ENCODE data around the gene COX7A2. TPM values are rescaled to one million over a fixed set of nuclear protein-coding genes. Genes with fewer than 3 reads are reported as not detected.

The COX7A2 gene
- total RNA-seq, 1 experiment from 2014 or later = 600 TPM

GRCh38 chr6:75262716-75263400, 19.3 kb upstream of the COX7A2 start:
- ATAC-seq (no peak), DNase-seq (ENCODE audit: low read depth, low spot score) (no peak)
- H3K27me3 ChIP-seq (ENCODE audit: insufficient read depth, low read length) = no peaks in the 10 kb centered on the region
- BruUV-seq (replicated peaks) = no TSS peak
- CTCF ChIA-PET = no interaction called here
- H3K4me3 ChIP-seq (replicated peaks in 1 of 2; ENCODE audit: low read depth in 1 of 2, low read length in 2 of 2) = no peak overlapping the region
- peaks cover 31% of the 10 kb centered on the region for H3K79me2 ChIP-seq (ENCODE audit: insufficient read depth, low read length)
- peaks cover 15% of the 10 kb centered on the region for H4K20me1 ChIP-seq (ENCODE audit: insufficient read depth)
- H2AFZ ChIP-seq (ENCODE audit: low read depth, low read length, poor library complexity, severe bottlenecking) = no peak overlapping the region
- POLR2A ChIA-PET = no interaction called here
- H3K4me1 ChIP-seq (ENCODE audit: control insufficient read depth in 1 of 2, insufficient read depth in 2 of 2, low read length in 2 of 2) = no peaks in the 10 kb centered on the region
- peaks cover 0 to 9% of the 10 kb centered on the region in 2 experiments; a peak in 1 of 4 replicates for H3K36me3 ChIP-seq (ENCODE audit: control insufficient read depth in 1 of 2, insufficient read depth in 2 of 2, low read length in 2 of 2)
- intact Hi-C loops (cut with micrococcal nuclease) = no loop called here
- H3K27ac ChIP-seq (ENCODE audit: low read depth, low read length) = no peak overlapping the region
- no peaks in the 10 kb centered on the region for H3K9me2 ChIP-seq (ENCODE audit: insufficient read depth)
- RAD21 ChIA-PET (ENCODE audit: low non-redundant PET in 1 of 2, low total read pairs in 2 of 2, uncharacterized antibody in 2 of 2, unreplicated experiment in 2 of 2) = no interaction called here
- H3K4me2 ChIP-seq (ENCODE audit: low read length) = no peak overlapping the region
- H3K9me3 ChIP-seq (ENCODE audit: control insufficient read depth in 1 of 2, insufficient read depth in 1 of 2, low read depth in 1 of 2, low read length in 2 of 2) = no peaks in the 10 kb centered on the region
- TF ChIP-seq YY1 (IDR thresholded peaks at IDR 0.05; ENCODE audit: extremely low read depth, insufficient replicate concordance, low read depth, low read length) = no peak
- no peak for TF ChIP-seq CBX3 (IDR thresholded peaks at IDR 0.05; ENCODE audit: low read depth)
- no peak for TF ChIP-seq FOSL1 (IDR thresholded peaks at IDR 0.05; ENCODE audit: low read depth)
- no peak for TF ChIP-seq CEBPB (IDR thresholded peaks at IDR 0.05; ENCODE audit: low read depth)
- TF ChIP-seq, protein P1, sequence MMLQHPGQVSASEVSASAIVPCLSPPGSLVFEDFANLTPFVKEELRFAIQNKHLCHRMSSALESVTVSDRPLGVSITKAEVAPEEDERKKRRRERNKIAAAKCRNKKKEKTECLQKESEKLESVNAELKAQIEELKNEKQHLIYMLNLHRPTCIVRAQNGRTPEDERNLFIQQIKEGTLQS (IDR thresholded peaks at IDR 0.05) = no peak
- TF ChIP-seq, protein P2, sequence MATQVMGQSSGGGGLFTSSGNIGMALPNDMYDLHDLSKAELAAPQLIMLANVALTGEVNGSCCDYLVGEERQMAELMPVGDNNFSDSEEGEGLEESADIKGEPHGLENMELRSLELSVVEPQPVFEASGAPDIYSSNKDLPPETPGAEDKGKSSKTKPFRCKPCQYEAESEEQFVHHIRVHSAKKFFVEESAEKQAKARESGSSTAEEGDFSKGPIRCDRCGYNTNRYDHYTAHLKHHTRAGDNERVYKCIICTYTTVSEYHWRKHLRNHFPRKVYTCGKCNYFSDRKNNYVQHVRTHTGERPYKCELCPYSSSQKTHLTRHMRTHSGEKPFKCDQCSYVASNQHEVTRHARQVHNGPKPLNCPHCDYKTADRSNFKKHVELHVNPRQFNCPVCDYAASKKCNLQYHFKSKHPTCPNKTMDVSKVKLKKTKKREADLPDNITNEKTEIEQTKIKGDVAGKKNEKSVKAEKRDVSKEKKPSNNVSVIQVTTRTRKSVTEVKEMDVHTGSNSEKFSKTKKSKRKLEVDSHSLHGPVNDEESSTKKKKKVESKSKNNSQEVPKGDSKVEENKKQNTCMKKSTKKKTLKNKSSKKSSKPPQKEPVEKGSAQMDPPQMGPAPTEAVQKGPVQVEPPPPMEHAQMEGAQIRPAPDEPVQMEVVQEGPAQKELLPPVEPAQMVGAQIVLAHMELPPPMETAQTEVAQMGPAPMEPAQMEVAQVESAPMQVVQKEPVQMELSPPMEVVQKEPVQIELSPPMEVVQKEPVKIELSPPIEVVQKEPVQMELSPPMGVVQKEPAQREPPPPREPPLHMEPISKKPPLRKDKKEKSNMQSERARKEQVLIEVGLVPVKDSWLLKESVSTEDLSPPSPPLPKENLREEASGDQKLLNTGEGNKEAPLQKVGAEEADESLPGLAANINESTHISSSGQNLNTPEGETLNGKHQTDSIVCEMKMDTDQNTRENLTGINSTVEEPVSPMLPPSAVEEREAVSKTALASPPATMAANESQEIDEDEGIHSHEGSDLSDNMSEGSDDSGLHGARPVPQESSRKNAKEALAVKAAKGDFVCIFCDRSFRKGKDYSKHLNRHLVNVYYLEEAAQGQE (IDR thresholded peaks at IDR 0.05; ENCODE audit: low read depth) = no peak
- no peak for TF ChIP-seq ZNF274 (IDR thresholded peaks at IDR 0.05; ENCODE audit: low read depth, low read length)
- TF ChIP-seq POLR2AphosphoS5 (IDR thresholded peaks at IDR 0.05; ENCODE audit: low read depth, low read length) = no peak
- no peak for TF ChIP-seq EZH2phosphoT487 (IDR thresholded peaks at IDR 0.05; ENCODE audit: borderline replicate concordance)
- no peak for TF ChIP-seq EZH2 (IDR thresholded peaks at IDR 0.05)
- TF ChIP-seq, protein P3, sequence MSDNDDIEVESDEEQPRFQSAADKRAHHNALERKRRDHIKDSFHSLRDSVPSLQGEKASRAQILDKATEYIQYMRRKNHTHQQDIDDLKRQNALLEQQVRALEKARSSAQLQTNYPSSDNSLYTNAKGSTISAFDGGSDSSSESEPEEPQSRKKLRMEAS (IDR thresholded peaks at IDR 0.05) = no peak
- TF ChIP-seq JUND (IDR thresholded peaks at IDR 0.05) = no peak
- no peak for TF ChIP-seq ELF1 (IDR thresholded peaks at IDR 0.05; ENCODE audit: borderline replicate concordance, low read depth)
- no peak overlapping the region for H3K9ac ChIP-seq (ENCODE audit: low read length)
